ENCODE data around the gene SCYGR8.
"Not testable (repeated sequence)": the region's sequence is repeated elsewhere in the genome, so short reads cannot be mapped to it uniquely, and the experiment has no call there.

SCYGR8 gene, protein sequence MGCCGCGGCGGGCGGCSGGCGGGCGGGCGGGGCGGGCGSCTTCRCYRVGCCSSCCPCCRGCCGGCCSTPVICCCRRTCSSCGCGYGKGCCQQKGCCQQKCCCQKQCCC

DNA sequence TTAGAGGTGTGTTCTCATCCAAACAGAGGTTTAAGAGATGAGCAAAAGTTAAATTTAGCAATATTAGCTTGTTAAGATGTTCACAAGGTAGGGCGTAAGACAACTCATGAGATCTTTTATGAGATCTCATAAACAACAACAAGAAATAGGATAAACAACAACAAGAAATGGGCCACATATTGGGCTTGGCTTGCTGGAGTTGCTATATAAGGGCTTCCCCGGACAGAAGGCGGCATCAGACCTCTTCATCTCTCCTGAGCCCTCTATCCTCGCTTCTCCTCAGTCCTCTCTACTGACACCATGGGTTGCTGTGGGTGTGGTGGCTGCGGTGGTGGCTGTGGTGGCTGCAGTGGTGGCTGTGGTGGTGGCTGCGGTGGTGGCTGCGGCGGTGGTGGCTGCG is at the start of gene SCYGR8:
TSS of gene SCYGR8 (plus strand) at position 301 of the 400 bp plus-strand sequence. CDS start at position 301, 0 bp downstream.
- no peaks in the 10 kb centered on the region for H3K9me3 Mint-ChIP-seq
- no peak within 1 kb of the TSS for H3K27ac Mint-ChIP-seq
- no peaks in the 10 kb centered on the region for H3K4me1 Mint-ChIP-seq (ENCODE audit: low read depth)
- DNase-seq = no peak
- H3K27me3 Mint-ChIP-seq = peaks cover 6% of the 10 kb centered on the region
- no peaks in the 10 kb centered on the region for H3K36me3 Mint-ChIP-seq (ENCODE audit: low read depth)
- H3K4me3 Mint-ChIP-seq = no peak within 1 kb of the TSS

DNA sequence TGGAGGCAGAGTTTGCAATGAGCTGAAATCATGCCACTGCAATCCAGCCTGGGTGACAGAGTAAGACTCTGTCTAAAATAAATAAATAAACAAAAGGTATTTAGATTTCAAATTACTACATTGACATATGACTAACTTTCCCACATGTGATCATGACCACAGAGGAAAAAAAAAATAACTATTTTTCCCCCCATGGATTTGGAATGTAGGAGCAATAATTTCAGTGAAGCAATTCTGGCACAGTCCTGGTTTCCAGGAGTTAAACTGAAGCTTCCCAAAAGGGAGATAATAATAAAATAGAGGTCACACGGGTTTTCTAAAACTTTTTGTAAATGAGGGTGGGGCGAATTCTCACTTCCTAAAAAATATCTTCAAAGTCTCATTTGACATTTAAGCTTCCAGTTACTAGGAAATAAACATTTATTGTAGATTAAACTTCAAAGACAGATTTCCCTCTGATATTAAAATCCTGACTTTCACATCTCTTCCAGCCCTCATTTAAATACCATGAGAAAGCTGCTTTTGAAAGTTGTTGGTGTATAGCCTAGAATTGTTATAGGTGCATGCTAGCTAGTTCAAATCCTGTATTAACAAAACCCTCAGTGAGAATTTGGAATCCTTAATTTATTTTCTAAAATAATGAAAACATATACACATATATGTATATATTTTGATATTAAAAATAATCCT is 48.6 kb upstream of the SCYGR8 start:
- no peaks in the 10 kb centered on the region for H3K9me3 Mint-ChIP-seq

DNA sequence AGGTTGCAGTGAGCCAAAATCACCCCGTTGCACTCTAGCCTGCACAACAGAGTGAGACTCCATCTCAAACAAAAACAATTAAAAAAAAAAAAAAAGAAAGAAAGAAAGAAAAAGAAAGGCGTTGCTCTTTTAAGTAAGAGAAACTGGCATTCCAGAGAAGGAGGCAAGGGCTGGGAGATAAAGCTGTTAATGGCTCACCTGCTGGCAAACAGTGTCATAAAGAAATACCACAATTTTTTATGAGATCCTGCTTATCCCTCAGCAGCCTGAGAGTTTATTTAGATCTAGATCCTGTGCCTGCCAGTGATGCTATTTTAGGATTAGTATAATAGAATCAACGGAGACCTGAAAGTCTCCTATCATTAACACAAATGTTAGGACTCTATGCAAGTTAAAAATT is 44.1 kb upstream of the SCYGR8 start:
- Mint-ChIP-seq H3K36me3 (ENCODE audit: low read depth) (no peaks in the 10 kb centered on the region), H3K9me3 (no peaks in the 10 kb centered on the region), H3K27ac (no peak overlapping the region), H3K4me3 (no peak overlapping the region), H3K4me1 (ENCODE audit: low read depth) (no peaks in the 10 kb centered on the region), H3K27me3 (peaks cover 22% of the 10 kb centered on the region)
- DNase-seq = no peak

More for the DNA sequence above, 48.6 kb upstream of the SCYGR8 start:
- DNase-seq = no peak
- H3K4me3 Mint-ChIP-seq = no peak overlapping the region
- H3K36me3 Mint-ChIP-seq (ENCODE audit: low read depth) = no peaks in the 10 kb centered on the region
- H3K27ac Mint-ChIP-seq = no peak overlapping the region
- peaks cover 14% of the 10 kb centered on the region for H3K27me3 Mint-ChIP-seq
- H3K4me1 Mint-ChIP-seq (ENCODE audit: low read depth) = no peaks in the 10 kb centered on the region

DNA sequence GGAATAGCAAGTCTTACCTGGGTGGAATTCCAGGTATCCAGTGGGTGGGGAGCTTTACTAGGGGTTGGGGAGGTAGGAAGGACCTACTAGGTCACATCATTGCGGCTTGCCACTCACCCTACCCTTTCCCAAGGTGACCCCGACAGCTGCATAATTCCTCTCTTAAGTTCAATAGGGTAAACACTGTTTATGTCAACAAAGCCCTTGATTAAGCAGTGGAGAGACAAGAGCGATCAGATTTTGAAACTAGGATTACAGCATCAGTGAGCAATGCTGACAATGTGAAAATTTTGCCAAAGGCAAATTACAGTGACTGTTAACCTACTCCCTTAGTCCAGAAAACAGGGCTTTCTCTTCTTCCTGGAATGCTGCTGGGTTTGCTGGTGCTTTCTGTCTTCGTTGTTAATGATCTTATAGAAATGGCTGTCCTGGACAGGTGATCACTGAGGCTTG is 42.4 kb upstream of the SCYGR8 start:
- no peak overlapping the region for H3K4me3 Mint-ChIP-seq
- H3K4me1 Mint-ChIP-seq (ENCODE audit: low read depth) = no peaks in the 10 kb centered on the region
- DNase-seq = no peak
- no peaks in the 10 kb centered on the region for H3K9me3 Mint-ChIP-seq
- H3K27me3 Mint-ChIP-seq = peaks cover 22% of the 10 kb centered on the region
- H3K36me3 Mint-ChIP-seq (ENCODE audit: low read depth) = no peaks in the 10 kb centered on the region
- H3K27ac Mint-ChIP-seq = no peak overlapping the region

DNA sequence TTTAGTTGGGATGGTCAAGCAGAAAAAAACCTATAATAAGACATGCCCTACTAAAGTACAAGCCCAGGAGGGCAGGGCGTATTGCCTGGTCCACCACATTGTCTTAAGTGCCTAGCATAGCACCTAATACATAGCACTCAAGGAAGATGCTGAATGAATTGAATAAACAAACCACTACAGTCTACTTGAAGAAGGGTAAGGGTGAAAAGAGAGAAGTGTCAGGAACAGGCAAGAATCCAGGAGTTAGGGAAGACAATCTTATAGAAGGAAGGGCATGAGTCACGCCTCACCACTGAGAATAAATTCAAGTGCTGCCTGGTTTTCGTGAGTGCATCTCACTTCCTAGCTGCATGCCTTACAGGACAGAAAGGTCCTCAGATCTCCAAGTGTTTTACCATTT is 41.7 kb upstream of the SCYGR8 start:
- H3K27ac Mint-ChIP-seq = no peak overlapping the region
- DNase-seq = no peak
- H3K27me3 Mint-ChIP-seq = peaks cover 21% of the 10 kb centered on the region
- no peak overlapping the region for H3K4me3 Mint-ChIP-seq
- no peaks in the 10 kb centered on the region for H3K36me3 Mint-ChIP-seq (ENCODE audit: low read depth)
- no peaks in the 10 kb centered on the region for H3K4me1 Mint-ChIP-seq (ENCODE audit: low read depth)
- H3K9me3 Mint-ChIP-seq = no peaks in the 10 kb centered on the region

DNA sequence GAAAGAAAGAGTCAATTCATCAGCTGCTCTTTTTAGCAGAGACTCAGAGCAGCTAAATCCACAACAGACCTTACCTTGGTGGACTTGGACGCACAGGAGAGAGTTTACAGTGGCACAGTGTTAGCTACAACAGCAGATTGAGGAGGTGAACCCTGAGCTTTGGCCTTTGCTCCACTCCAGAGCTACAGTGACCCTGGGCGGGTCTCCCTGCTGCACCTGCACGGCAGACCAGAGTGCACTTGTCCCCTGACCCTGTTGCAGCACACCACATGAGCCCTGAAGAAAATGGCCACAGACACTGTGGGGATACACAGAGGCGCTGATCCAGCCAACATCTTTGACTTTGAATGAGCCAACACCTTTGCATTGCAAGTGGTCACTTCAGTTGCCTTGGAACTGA is 38.8 kb upstream of the SCYGR8 start:
- Mint-ChIP-seq H3K27ac (no peak overlapping the region), H3K4me3 (no peak overlapping the region), H3K9me3 (no peaks in the 10 kb centered on the region), H3K36me3 (ENCODE audit: low read depth) (no peaks in the 10 kb centered on the region), H3K27me3 (peaks cover 22% of the 10 kb centered on the region), H3K4me1 (ENCODE audit: low read depth) (no peaks in the 10 kb centered on the region)
- no peak for DNase-seq

DNA sequence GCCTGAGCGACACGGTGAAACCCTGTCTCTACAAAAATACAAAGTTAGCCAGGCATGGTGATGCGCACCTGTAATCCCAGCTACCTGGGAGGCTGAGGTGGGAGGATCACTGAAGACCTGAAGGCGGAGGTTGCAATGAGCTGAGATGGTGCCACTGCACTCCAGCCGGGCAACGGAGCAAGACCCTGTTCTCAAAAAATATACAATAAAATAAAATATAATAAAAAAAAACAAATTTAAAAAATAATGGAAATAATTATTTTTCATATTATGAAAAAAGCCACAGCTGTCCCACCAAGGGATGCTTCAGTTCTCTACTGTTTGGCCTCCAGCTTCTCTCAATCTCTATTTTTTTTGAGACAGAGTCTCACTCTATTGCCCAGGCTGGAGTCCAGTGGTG is 38.3 kb upstream of the SCYGR8 start:
- no peak overlapping the region for H3K4me3 Mint-ChIP-seq
- H3K9me3 Mint-ChIP-seq = no peaks in the 10 kb centered on the region
- no peaks in the 10 kb centered on the region for H3K36me3 Mint-ChIP-seq (ENCODE audit: low read depth)
- no peak for DNase-seq
- H3K4me1 Mint-ChIP-seq (ENCODE audit: low read depth) = no peaks in the 10 kb centered on the region
- H3K27me3 Mint-ChIP-seq = peaks cover 23% of the 10 kb centered on the region
- H3K27ac Mint-ChIP-seq = no peak overlapping the region

DNA sequence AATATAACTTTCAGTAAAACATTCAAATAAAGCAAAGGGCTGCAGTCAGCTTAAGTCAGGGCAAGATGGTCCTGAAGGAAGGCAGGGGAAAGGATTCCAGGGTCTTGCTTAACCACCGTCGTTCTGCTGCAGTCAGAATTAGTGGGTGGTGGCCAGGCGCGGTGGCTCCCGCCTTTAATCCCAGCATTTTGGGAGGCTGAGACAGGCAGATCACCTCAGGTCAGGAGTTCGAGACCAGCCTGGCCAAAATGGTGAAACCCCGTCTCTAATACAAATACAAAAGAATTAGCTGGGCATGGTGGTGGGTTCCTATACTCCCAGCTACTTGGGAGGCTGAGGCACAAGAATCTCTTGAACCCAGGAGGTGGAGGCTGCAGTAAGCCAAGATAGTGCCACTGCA is 34.7 kb upstream of the SCYGR8 start:
- H3K4me3 Mint-ChIP-seq = no peak overlapping the region
- peaks cover 17% of the 10 kb centered on the region for H3K27me3 Mint-ChIP-seq
- H3K9me3 Mint-ChIP-seq = no peaks in the 10 kb centered on the region

DNA sequence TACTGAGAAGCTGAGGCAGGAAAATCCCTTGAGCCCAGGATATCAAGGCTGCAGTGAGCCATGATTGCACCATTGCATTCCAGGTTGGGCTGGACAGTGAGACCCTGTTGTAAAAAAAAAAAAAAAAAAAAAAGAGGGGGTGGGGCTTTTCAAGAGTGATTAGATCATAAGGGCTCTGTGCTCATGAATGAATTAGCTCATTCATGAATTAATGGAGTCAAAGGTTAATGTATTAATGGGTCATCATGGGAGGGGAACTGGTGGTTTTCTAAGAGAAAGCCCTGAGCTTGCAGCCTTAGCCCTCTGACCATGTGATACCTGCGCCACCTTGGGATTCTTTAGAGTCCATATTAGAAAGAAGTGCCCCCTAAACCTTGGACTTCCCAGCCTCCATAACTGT is 32.4 kb upstream of the SCYGR8 start:
- Mint-ChIP-seq H3K27me3 (peaks cover 30% of the 10 kb centered on the region), H3K4me3 (no peak overlapping the region), H3K9me3 (no peaks in the 10 kb centered on the region), H3K27ac (no peak overlapping the region), H3K4me1 (ENCODE audit: low read depth) (peaks cover 2% of the 10 kb centered on the region), H3K36me3 (ENCODE audit: low read depth) (no peaks in the 10 kb centered on the region)
- DNase-seq = no peak

More for the DNA sequence above, 34.7 kb upstream of the SCYGR8 start:
- no peak for DNase-seq
- Mint-ChIP-seq H3K4me1 (ENCODE audit: low read depth) (no peaks in the 10 kb centered on the region), H3K36me3 (ENCODE audit: low read depth) (no peaks in the 10 kb centered on the region), H3K27ac (no peak overlapping the region)

DNA sequence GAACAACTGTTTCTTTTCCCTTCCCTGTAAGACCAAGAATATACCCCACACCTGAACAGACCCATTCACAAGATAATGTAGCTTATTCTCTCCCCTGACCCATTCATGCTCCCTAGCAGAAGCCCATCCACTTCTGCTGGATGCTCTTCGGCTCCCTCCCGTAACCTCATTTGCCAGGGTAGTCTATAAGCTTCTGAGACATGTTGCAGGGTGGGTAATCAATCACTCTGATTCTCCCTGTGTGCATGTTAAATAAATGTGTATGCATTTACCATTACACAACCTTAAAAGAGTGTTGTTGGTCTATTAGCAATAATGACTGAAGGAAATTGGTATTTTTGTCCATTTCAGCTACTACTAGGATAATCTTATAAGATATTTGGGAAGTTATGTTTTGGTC is 29.2 kb upstream of the SCYGR8 start:
- Mint-ChIP-seq H3K27me3 (peaks cover 33% of the 10 kb centered on the region), H3K4me1 (ENCODE audit: low read depth) (peaks cover 2% of the 10 kb centered on the region), H3K9me3 (no peaks in the 10 kb centered on the region), H3K27ac (no peak overlapping the region), H3K4me3 (no peak overlapping the region), H3K36me3 (ENCODE audit: low read depth) (no peaks in the 10 kb centered on the region)
- no peak for DNase-seq

DNA sequence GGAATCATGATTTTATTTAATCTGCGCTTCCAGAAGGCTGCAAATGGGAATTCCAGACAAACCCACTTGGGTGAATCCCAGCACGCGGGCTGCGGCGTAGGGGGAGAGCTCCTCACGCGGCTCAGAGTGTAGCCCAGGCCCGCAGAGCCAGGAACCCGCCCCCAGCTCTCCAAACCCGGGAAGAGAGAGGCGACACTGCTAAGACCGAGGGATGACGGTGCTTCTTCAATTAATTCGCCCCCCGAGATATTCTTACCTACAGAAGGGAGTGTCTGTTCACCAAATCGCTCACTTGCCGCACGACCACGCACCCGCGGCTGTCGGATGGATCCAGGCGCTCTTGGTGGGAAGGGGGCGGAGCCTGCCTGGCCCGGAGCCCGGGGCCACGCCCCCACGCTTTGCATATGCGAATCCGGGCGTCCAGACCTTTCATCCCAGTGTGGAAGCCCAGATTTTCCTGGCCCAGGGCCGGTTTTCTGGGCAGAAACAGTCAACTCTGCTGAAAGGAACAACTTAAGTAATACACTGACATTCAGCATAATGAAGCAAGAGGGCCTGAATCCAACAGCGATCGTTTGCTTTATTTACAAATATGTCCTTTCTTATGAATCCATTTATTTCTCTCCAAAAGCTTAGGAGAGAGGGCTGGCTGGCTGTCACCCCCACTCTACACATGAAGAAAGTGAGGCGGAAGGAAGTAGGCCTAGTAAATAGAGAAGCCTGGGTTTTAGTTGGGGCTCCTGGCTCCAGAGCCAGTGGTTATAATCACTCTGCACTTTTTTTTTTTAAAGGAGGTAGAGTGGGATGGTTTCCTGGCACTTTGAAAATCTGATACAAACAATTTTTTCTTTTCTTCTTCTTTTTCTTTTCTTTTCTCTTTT is 27.8 kb upstream of the SCYGR8 start, which contains the start of gene SLC19A3:
TSS of gene SLC19A3 (minus strand) at position 342 of the 881 bp plus-strand sequence. CDS start 15,710 bp downstream, outside the sequence.
- Mint-ChIP-seq H3K27me3 (peaks cover 32% of the 10 kb centered on the region), H3K4me3 (no peak within 1 kb of the TSS), H3K9me3 (no peaks in the 10 kb centered on the region), H3K27ac (no peak within 1 kb of the TSS), H3K4me1 (ENCODE audit: low read depth) (peaks cover 2% of the 10 kb centered on the region), H3K36me3 (ENCODE audit: low read depth) (no peaks in the 10 kb centered on the region)
- DNase-seq = peak; percentile 31

DNA sequence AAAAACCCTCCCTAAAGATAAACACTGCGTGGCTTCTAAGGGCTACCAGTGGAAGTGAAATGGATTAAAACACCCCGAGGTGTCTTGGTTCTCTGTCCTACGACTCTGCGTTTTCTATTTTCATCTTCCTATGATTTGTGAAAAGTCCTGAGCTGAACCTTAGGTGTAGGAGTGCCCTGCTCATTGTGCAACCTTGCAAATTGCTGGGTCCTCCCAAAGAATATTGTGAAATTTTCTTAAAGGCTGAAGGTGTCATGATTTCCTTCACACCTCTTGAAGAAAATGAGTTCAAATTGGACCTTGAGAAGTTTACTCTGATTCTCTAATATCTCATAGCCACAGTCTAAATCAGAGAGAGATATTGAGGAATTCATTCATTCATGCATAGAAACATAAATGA is 26.1 kb upstream of the SCYGR8 start:
- H3K4me3 Mint-ChIP-seq = no peak overlapping the region
- no peak overlapping the region for H3K27ac Mint-ChIP-seq
- peaks cover 2% of the 10 kb centered on the region for H3K4me1 Mint-ChIP-seq (ENCODE audit: low read depth)
- peaks cover 32% of the 10 kb centered on the region for H3K27me3 Mint-ChIP-seq
- H3K36me3 Mint-ChIP-seq (ENCODE audit: low read depth) = no peaks in the 10 kb centered on the region
- DNase-seq = no peak
- no peaks in the 10 kb centered on the region for H3K9me3 Mint-ChIP-seq

DNA sequence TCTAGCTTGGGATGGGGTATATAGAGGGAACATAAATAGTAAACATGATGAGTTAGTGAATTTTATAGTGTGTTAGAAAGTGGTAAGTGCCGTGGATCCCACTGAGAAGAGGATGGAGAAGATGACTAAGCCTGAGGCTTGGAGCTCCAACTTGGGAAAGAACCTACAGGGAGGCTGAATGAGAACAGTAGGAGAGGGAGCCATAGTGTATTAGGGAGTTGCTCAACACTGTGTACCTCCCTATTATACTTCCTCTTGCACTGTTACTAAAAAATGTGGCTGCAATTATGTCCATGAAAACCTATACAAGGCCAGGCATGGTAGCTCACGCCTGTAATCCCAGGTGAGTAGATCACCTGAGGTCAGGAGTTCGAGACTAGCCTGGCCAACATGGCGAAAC is 25.0 kb upstream of the SCYGR8 start:
- no peak for DNase-seq
- H3K27ac Mint-ChIP-seq = no peak overlapping the region
- H3K27me3 Mint-ChIP-seq = peaks cover 32% of the 10 kb centered on the region
- H3K9me3 Mint-ChIP-seq = no peaks in the 10 kb centered on the region
- no peaks in the 10 kb centered on the region for H3K36me3 Mint-ChIP-seq (ENCODE audit: low read depth)
- H3K4me3 Mint-ChIP-seq = no peak overlapping the region
- peaks cover 2% of the 10 kb centered on the region for H3K4me1 Mint-ChIP-seq (ENCODE audit: low read depth)

DNA sequence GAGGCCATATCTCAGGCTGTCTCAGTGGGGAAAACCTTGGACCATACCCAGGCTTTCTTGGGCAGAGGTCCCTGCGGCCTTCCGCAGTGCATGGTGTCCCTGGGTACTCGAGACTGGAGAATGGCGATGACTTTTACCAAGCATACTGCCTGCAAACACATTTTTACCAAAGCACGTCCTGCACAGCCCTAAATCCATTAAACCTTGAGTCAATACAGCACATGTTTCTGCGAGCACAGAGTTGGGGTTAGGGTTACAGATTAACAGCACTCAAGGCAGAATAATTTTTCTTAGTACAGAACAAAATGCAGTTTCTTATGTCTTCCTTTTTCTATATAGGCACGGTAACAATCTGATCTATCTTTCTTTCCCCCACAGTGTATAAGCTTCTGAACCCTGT is 22.9 kb upstream of the SCYGR8 start:
- H3K27ac Mint-ChIP-seq; DNase-seq; H3K9me3 Mint-ChIP-seq; H3K4me1 Mint-ChIP-seq (ENCODE audit: low read depth); H3K4me3 Mint-ChIP-seq; H3K36me3 Mint-ChIP-seq (ENCODE audit: low read depth): not testable (repeated sequence)
- peaks cover 25% of the 10 kb centered on the region for H3K27me3 Mint-ChIP-seq

Data from activated T-cell treated with anti-CD3 and anti-CD28 coated beads, Interleukin-2, amount 50 U/mL, for 24 hours (primary cell).